GM23248 (cell line): ENCODE data around the gene NT5DC3.

ENCODE experiments used
- EZH2 ChIP-seq: fragments of 200-600 bp; sonication (generic); IDR thresholded peaks from 2 replicates; pipeline ENCODE4 v1.6.1; 2018; ENCODE audit warnings: antibody characterized with exemption, mild to moderate bottlenecking; ENCODE audit not compliant: insufficient read depth, poor library complexity, severe bottlenecking
- EZH2phosphoT487 ChIP-seq: fragments of 200-600 bp; sonication (generic); IDR thresholded peaks from 2 replicates; pipeline ENCODE4 v1.6.1; 2018; ENCODE audit warnings: antibody characterized with exemption, moderate library complexity, mild to moderate bottlenecking, low read depth; ENCODE audit not compliant: insufficient read depth

- TF ChIP-seq EZH2: no peak
- no peak for TF ChIP-seq EZH2phosphoT487
Measured at GRCh38 chr12:103836345-103836744, 4.7 kb downstream of the NT5DC3 start.
